Stimulated activated CD4-positive, alpha-beta T cell treated with anti-CD3 and anti-CD28 coated beads, Interleukin-4, amount 100 ng/mL, for 1 hour (primary cell): ENCODE measurements around the gene BMP2K.
"Not testable (repeated sequence)": the region's sequence is repeated elsewhere in the genome, so short reads cannot be mapped to it uniquely, and the experiment has no call there.

Experiments
- DNase-seq: peaks from one replicate; pipeline ENCODE4 v3.0.0-alpha.2; 2020

The BMP2K gene

DNA sequence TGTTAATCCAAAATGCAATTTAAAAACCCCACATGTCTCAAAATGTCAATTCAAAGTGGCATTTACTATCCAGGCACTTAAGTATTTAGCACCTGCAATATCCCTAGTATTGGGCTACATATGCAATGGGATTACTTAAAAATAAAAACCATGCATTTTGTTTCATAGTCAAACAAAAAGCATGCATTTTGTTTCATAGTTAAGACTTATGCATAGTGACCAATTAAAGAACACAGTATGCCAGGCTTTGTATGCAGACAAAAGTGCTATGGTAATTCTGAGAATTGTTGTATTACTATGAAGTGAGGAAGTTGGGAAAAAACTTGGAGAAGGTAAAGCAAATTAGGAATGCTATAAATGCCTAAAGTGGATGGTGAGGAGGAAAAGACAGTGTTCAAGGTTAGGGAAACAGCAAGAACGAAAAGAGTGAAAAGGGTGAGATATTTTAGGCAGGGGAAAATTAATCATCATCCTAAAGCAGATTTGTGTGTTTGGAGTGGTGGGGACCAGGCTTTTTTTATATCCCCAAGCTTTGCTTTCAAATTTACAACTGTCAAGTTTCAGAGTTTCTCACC lies 10.6 kb upstream of the BMP2K start:
- no peak for DNase-seq

DNA sequence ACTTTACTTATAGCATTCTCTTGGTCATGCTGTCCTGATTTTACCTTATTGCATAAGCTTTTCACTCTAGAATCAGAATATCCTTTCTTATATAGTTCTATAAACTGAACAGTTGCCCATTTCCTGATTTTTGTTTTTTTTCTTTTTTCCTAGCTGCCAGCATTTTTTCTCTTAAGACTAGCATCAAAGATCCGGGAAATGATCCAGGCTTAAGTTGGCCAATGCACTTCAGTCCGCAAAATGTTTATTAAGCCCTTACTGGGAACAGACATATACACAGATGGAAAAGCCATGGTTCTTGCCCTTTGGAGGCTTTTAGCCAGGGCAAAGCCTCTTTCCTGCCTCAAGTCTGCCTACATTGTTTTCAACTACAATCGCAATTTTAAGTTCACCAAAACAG lies 10.1 kb upstream of the BMP2K start:
- DNase-seq: no peak

DNA sequence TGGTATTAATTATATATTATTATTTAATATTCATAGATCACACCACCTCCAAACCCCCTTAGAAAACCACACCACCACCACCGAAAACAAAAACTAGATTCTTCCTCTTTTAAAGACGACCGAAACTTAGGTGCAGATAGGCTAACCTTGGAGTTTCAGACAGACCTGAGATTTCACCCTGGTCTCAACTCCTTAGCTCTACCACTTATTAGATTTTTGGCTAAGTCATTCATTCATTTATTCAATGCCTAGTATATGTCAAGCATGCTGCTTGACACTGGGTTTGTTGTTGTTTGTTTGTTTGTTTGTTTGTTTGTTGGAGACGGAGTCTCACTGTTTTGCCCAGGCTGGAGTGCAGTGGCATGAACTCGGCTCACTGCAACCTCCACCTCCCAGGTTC lies 9.5 kb upstream of the BMP2K start:
- DNase-seq: no peak

DNA sequence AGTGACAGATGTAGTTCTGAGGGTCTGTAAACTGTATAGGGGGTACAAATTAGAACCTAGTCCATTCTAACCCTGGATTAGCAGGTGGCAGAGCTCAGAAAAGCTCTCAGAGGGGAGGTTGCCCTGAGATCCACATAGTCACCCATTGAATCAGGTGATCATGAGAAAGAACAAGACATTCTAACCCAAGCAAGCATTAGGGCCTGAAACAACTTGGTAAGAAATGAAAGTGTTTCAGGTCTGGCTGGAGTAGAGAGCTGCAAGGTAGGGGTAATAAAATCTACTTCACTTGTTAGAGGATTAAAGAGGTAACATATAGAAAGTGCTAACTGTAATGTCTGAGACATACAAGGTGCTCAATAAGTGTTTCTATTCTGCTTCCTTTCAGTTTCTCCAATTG lies 8.8 kb upstream of the BMP2K start:
- DNase-seq: no peak

DNA sequence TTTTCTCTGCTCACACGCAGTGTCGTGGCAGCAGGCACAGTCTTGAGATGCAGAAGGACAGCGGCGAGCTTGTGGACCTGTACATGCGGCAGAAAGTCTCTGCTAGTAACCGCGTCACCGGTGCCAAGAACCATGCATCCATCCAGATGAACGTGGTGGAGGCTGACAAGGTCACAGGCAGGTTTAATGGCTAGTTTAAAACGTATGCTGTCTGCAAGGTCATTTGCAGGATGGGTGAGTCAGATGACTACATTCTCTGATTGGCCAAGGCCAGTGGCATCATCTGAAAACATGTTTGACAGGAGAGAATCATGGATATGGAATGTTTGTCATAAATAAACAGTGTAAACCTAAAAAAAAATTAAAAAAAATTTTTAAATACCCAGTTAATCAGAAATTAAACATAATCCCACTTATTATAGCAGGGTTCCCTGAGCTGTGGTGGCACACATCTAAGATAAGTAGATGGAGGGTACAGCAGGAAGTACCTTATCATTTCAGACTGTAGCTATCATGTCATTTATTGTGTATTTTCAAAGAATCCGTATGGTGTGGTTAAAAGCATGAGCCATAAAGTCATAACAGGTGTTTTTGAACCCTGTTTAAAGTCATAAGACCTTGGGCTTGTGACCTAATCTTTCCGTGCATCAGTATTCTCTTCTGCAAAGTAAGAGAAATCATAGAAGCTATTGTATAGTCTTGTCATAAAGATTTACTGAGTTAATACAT lies 7.5 kb upstream of the BMP2K start:
- DNase-seq: no peak

DNA sequence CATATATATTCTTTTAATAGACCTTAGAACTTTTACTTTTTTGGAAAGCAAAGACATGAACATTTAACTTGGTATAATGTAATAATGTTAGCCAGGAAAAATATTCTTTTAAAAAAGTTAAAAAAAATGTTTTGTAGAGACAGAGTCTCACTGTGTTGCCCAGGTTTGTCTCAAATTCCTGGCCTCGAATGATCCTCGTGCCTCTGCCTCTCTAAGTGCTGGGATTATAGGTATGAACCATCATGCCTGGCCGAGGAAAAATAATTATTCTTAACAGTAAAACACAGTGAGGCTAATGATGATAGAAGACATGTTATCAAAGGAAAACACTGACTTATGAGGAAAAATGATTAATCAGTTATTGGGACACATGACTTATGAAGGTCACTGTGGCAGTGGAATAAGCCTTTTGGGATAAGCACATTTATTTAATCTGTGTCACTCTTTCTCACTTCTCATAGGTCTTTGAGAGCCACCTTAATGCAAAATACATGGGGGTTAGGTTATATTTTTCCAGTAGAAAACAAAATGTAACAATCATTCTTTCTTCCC lies 6.0 kb upstream of the BMP2K start:
- no peak for DNase-seq

DNA sequence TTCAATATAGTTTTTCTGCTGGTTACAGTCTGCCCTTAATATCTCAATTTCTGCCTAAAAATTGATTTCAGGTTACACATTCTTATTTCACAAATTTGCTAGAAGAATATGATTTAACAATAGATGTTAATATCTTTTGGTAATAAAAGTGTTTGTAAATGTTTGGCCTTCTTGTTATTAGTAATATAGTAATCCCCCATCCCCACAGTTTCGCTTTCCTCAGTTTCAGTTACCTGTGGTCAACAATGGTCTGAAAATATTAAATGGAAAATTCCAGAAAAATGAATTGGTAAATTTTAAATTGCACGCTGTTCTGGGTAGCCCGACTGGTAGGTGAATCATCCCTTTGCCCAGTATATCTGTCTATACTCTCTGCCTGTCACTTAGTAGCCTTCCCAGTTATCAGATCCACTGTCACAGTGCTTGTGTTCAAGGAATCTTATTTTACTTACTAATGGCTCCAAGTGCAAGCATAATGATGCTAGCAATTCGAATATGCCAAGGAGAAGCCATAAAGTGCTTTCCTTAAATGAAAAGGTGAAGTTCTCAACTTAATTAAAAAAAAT lies 3.5 kb upstream of the BMP2K start:
- no peak for DNase-seq

DNA sequence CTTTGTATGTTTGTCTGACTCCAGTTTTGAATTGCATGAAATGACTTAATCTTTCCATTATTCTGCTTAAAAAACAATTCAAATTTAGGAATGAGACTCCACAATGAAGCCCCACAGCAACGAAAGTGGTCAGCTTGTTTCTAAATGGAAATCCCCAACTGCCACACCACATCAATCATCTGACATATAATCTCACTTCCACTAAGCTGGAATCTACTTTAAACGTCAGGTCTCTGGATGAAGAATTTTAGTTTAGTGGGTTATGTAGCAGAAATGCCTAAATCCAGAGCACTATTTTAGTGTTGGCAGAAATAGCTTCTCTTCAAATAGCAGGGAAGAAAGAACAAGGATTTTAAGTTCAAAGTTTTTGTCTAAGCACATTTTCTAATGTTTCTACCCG lies 1.7 kb upstream of the BMP2K start:
- DNase-seq: no peak

DNA sequence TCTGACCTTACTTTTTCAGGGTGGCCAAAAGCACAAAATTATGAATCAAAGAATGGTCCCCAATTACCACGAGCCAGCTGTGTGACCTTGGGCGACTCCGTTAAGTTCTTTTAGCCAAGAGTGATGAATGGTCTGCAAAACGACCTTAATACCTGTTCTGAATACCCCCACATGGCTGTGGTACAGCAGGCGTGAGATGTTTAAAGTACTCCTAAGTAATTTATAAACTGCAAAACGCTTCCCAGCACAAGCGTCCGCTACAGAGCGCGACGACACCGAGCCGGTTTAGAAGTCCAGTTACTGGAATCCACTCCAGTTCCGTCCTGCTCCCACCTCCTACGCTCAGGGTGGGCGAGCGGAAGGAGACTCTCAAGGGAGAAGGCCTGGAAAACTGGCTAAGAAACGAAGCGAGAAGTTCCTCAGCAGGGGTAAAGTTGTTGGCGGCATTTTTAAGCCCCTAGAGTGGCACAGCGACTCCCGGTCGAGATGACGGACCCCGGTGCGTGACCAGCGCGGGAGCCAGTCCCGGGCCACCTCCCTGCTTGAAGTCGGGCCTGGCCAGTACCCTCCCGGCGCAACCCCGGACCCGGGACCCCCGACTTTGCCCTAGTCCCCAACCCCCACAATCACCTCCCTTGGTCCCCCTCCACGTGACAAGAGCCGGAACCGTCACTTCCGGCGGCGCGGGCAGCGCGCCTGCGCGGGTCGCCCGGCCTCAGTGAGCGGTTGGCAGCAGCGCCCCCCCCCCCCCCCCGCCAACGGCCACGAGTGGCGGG lies 659 bp upstream of the BMP2K start:
- peak; percentile 86 for DNase-seq

DNA sequence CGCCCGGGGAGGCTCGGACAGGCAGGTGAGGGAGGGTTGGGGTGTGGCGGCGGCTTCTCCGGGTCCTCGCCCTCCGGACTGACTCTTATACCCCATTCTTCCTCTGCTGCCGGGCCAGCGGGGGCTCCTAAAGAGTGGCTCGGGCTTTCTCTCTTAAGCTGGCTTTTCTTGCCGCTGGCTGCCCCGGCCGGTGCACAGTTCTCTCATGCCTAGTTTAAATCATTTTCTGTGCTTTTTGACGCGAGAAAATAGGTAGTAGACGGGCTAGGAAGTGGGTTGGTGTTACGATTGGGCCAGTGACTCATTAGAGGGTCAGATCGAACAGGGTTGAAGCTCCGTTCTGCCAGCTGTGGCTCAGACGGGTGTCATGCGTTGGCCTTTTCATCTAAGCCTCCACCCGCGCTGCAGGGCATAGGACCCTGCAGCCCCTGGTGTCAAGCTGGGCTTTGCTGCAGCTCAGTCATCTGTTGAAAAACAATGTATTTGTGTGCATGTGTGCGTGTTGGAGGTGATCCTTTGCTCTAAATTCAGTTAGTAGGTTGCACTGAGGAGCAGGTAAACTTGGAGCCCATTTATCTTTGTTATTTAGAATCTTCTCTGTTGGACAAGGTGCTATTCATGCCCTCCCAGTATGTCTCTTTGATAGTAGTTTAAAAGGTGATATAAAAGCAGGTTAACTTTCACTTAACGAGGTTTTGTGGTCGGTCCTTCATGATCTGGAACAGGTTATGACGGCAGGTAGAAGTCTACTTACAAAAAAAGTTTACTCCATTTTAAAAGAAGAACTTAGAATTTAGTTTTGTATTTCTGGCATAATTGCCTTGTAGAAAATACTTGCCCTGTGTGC lies 802 bp downstream of the BMP2K start:
- DNase-seq: peak; percentile 45

DNA sequence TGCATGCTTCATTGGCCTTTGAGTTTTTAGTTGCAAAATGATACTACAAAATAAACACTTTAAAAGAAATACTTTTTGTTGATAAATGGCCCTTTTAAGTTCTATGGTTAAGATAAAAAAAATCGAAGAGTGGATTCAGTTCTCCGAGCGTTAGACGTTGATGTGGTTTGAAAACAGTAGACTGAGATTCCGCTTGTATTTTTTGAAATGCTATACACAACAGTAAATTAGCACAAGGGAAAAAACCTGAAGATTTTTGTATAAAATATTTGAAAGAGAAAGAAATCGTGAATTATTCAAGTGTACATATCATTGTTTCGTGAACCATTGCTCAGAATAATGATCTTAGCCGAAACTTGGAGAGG lies 1.4 kb downstream of the BMP2K start:
- no peak for DNase-seq

DNA sequence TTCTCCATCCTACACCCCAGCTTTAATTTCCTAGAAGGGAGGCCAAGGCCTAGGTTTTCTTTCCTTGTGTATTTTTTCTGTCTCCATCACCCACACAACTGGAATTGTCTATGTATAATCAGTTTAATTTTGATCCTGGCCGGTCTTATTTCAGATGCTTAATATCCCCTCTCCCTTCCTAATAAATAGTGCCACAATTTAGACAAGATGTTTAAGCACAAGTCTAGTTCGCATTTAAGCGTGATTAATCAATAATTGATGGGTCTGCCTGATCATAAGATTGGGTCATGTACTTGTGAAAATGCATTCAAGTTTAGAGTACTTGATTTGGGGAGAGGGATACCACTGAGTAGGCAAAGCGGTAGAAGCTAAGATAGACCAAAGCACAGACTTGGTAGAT lies 2.4 kb downstream of the BMP2K start:
- no peak for DNase-seq

DNA sequence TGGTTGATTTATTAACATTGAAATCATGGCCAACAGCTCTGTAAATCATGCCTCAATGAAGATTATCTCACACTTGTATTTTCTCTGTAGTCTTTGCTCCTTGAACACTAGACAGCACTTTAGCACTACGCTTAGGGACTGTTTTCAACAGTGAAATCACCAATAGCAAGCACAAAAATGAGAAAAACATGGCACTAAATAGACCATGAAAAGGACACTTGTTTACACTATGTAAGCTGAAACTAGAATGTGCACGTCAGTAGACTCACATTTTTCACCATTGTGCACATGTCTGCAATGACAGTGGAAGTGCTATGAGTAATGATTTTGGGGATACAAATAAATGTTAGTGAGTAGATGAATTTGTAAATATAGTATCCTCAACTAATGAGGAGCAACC lies 3.1 kb downstream of the BMP2K start:
- DNase-seq: no peak

DNA sequence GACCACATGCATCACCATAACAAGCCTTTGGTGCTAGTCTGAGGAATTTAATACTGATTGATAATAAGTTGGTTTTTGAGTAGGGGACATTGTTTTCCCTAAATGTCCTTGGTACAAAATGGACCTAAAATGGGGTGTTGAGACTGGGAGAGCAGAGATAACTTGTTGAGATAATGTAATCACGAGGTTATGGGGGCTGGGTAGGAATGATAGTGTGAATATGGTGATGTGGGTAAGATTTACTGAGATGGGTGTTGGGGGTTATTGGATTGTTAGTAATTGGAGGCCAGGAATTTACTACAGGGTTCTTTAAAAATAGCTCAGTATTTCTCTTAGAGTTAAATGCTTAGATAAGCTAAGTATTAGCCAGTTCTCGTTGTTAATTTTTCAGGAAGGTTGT lies 3.9 kb downstream of the BMP2K start:
- no peak for DNase-seq

DNA sequence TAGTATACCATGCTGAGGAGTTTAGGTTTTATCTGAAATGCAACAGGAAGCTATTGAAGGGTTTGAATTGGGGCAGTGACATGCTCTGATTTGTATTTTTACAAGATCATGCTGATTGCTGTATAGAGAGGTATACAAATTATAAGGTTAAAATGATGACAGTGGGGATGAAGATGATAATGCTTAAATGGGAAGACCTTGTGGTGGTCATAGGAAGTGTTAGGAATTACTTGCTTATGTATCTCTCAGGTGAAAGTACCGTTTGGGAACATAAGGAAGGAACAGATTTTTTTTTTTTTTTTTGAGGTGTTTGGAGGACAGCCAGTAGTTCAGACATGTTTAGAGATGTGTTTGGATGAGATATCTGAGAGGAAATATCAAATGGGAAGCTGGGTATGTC lies 5.0 kb downstream of the BMP2K start:
- no peak for DNase-seq

DNA sequence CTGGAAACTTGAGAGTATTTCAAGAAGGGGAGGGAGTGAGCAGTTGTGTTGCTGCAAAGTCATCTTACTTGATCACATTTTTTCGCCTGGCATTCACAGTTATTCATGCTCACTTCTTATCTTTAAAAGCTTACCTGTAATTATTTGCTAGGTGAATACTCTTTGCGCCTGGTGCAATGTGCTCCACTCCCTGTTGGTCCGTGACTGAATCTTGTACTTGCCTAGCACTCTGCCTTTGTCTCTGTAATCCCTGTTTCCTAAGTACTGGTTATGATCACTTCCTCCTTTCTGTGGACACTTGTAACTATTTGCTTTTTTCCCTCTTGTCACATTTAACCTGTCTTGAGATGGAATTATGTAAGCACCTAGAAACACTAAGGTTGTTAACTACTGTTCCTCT lies 5.8 kb downstream of the BMP2K start:
- no peak for DNase-seq

DNA sequence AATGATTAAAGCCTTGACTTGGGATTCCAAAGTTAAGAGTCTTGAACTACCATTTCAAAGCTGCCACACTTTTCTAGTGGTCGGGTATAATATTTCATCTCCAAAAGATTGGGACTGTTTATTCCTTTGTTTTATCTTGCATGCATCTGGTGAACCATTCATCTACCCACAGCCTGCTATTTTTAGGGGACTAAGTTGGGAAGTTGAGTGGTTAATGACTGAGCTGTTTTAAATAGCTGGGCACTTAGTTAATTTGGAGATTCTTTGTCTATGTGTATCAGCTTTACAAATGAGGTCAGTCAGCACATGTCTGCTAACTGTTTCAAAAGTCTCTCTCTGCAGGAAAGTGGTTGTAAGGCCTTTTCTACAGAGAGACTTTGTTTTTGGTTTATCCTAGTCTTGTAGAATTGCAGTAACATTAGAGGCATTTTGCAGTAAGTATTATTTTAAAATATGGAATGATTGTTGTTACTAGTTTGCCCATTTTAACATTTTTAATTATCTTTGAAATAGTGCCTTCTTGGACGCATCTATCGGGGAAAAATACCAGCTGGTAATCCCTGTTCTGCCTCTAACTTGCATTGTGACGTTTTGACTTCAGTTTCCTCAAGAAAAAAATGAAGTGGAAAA lies 8.2 kb downstream of the BMP2K start:
- DNase-seq: no peak

DNA sequence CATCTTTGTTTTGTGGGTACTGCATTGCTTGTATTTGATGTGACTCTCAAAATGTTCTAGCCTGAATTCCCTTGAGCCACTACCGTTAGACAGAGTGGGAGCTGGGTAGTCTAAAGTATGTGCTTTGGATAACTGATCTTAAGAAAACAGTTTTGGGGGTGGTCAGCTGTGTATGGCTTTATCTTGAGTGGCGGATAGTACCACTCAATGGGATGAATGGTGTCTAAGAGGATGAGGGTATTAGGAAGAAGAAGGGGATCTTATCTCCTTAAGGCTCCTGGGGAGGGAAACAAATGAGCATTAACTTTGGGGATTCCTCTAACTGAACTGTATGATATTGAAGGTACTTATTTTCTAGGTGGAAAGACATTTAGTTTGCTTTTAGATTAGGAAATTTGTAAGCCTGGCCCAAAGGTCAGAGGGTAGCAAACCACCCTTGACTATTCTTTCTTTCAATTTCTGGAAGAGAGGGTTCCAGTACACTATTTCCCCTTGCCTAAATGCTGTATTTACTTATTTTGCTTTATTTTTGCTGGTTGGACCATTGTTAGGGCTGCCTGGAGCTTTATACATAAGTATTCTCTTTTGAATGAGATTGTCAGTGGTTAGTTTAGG lies 11.3 kb downstream of the BMP2K start:
- DNase-seq: no peak

DNA sequence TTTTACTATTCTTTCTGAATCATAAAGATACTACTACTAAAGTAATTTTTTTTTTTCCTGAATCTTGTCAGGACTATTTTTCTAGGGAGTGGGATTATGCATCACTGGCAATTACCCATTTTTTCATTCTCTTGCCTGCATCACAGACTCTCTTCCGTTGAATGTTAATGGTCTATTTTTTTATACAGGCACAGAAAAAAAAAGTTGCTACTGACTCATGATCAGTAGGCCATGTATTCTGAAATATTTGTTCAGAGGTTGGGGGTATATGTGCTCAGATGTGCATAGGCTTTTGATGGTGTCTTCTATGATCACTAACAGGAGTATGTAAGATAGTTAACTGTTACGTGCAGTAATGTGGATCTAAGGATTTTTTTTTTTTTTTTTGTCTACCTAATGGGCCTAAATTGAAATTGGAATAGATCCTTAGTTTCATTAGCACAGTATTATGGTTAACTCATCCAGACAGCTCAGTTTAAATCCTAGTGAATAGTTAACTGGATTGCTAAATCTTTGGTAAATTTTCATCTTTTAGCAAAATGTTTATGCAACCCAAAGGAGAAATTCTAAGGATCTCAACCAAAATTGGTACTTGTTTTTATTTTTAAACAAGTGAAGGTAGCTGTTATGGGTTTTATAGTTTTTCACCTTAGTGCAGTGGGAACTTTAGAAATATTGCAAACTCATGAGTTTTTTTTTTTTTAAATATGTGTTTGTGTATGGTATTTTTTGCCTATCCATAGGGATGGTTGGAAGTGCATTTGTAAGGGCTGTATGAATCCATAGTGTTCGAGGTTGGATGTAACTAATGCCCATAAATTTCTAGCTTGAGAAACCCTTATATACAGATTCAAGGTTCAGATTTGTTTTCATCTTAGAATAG lies 12.1 kb downstream of the BMP2K start:
- no peak for DNase-seq

DNA sequence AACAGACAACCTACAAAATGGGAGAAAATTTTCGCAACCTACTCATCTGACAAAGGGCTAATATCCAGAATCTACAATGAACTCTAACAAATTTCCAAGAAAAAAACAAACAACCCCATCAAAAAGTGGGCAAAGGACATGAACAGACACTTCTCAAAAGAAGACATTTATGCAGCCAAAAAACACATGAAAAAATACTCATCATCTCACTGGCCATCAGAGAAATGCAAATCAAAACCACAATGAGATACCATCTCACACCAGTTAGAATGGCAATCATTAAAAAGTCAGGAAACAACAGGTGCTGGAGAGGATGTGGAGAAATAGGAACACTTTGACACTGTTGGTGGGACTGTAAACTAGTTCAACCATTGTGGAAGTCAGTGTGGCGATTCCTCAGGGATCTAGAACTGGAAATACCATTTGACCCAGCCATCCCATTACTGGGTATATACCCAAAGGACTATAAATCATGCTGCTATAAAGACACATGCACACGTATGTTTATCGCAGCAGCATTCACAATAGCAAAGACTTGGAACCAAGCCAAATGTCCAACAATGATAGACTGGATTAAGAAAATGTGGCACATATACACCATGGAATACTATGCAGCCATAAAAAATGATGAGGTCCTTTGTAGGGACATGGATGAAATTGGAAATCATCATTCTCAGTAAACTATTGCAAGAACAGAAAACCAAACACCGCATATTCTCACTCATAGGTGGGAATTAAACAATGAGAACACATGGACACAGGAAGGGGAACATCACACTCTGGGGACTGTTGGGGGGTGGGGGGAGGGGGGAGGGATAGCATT lies 19.7 kb downstream of the BMP2K start:
- not testable (repeated sequence) for DNase-seq
